ENCODE measurements around the gene ZNF668. TPM values are rescaled to one million over a fixed set of nuclear protein-coding genes. Genes with fewer than 3 reads are reported as not detected.
"Not testable (repeated sequence)": the region's sequence is repeated elsewhere in the genome, so short reads cannot be mapped to it uniquely, and the experiment has no call there.

The ZNF668 gene
- total RNA-seq, 2 donors from 2014 or later: 16.4 to 30.5 TPM

DNA sequence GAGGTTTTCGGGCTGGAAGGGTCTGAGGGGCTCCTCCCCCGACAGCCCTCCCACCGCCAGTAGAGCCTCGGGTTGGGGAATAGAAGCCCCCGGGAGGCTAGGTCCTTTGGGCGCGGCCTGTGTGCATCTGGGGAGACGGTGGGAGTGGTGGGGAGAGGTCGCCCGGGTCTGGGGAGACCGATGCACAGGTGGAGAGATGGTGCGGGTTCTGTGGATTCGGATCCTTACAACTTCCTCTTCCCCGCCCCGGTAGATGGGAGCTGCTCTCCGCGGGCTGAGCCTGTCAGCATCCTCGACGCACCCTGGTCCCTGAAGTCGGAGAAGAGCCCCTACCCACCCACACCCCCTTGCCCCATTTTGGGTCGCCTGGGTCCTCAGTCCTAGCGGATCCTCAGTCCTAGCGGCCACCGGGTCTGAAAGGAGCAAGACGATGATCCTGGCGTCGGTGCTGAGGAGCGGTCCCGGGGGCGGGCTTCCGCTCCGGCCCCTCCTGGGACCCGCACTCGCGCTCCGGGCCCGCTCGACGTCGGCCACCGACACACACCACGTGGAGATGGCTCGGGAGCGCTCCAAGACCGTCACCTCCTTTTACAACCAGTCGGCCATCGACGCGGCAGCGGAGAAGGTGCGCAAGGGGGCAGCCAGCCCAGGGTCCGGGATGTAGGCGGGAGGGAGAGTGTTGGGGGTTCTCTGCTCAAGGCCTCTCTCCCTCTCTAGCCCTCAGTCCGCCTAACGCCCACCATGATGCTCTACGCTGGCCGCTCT is 34.9 kb upstream of the ZNF668 start:
- peak overlapping the region; percentile 28 to 80 for H3K27ac Mint-ChIP-seq
- no peaks in the 10 kb centered on the region for H3K27me3 Mint-ChIP-seq
- H3K4me1 Mint-ChIP-seq (ENCODE audit: low read depth in 2 of 2): peaks cover 17 to 20% of the 10 kb centered on the region in 2 donors
- no peaks in the 10 kb centered on the region for H3K9me3 Mint-ChIP-seq
- peak overlapping the region; percentile 87 for H3K4me3 Mint-ChIP-seq
- no peak for ATAC-seq
- H3K36me3 Mint-ChIP-seq: no peaks in the 10 kb centered on the region
- no peak for DNase-seq (ENCODE audit: low spot score)

DNA sequence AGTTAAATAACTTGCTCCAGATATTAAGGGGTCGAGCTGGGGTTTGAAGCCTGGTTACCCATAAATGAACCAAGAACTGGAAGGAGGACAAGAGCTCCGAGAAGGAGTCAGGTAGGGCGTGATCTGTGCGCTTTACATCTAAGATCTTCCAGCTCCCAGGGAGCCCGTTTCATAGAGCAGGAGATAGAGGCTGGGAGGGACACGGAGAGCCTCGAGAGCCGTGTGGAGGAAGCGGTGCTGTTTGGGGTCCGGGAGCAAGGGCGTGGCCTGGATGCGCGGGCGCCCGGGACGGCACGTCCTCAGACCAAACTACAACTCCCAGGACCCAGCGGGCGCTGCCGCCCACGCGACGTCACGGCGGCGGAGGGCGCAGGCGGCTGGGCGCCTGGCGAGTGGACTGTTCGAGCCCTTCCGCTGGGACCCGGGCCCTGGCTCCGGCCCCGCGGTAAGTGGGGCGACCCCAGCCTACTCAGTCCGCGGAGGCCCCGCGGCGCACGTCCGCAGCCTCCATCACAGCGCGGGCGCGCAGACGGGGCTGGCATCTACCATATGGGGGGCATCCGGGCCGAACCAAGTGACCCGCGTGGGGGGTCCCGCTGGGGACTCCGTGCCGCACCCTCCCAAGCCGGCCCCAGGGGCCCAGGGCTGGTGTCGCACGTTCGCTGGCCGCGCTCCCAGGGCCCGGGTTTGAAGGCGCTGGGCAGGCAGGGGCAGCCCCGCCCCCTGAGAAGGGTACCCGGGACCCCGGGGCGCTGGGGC is 34.2 kb upstream of the ZNF668 start, which contains the start of gene BCKDK:
BCKDK (plus strand) TSS at position 352 of the 759 bp plus-strand sequence. CDS start 838 bp downstream, outside the sequence.
- Mint-ChIP-seq H3K27ac (peak within 1 kb of the TSS; percentile 85 to 96), H3K27me3 (no peaks in the 10 kb centered on the region), H3K4me3 (peak within 1 kb of the TSS; percentile 93), H3K36me3 (no peaks in the 10 kb centered on the region), H3K9me3 (no peaks in the 10 kb centered on the region), H3K4me1 (ENCODE audit: low read depth in 2 of 2) (peaks cover 17 to 20% of the 10 kb centered on the region in 2 donors)
- ATAC-seq (peak; percentile 88 to 91), DNase-seq (ENCODE audit: low spot score) (peak; percentile 86)

DNA sequence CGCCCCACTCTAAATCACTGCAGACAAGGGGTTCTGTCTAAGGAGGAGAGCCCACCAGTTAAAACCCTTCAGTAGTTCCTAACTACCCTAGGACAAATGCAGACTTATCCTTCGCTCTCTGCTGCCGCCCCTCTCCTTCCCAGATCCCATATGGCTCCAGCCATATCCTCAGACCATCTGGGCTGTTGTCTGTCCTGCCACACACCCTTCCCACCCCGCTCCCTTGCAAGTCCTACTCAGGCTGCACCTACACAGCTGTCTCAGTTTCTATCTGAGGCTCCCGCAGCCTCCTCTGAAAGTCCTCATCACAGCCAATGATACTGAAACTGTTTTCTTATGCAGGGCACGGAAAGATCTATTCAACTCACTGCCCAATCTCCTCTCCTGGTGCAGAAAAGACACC is 33.4 kb upstream of the ZNF668 start:
- no peaks in the 10 kb centered on the region for H3K36me3 Mint-ChIP-seq
- peak in 1 of 2 donors; percentile 24 for ATAC-seq
- no peak for DNase-seq (ENCODE audit: low spot score)
- no peaks in the 10 kb centered on the region for H3K9me3 Mint-ChIP-seq
- peak overlapping the region; percentile 93 for H3K4me3 Mint-ChIP-seq
- peaks cover 17 to 20% of the 10 kb centered on the region in 2 donors for H3K4me1 Mint-ChIP-seq (ENCODE audit: low read depth in 2 of 2)
- peak overlapping the region; percentile 85 to 96 for H3K27ac Mint-ChIP-seq
- H3K27me3 Mint-ChIP-seq: no peaks in the 10 kb centered on the region

DNA sequence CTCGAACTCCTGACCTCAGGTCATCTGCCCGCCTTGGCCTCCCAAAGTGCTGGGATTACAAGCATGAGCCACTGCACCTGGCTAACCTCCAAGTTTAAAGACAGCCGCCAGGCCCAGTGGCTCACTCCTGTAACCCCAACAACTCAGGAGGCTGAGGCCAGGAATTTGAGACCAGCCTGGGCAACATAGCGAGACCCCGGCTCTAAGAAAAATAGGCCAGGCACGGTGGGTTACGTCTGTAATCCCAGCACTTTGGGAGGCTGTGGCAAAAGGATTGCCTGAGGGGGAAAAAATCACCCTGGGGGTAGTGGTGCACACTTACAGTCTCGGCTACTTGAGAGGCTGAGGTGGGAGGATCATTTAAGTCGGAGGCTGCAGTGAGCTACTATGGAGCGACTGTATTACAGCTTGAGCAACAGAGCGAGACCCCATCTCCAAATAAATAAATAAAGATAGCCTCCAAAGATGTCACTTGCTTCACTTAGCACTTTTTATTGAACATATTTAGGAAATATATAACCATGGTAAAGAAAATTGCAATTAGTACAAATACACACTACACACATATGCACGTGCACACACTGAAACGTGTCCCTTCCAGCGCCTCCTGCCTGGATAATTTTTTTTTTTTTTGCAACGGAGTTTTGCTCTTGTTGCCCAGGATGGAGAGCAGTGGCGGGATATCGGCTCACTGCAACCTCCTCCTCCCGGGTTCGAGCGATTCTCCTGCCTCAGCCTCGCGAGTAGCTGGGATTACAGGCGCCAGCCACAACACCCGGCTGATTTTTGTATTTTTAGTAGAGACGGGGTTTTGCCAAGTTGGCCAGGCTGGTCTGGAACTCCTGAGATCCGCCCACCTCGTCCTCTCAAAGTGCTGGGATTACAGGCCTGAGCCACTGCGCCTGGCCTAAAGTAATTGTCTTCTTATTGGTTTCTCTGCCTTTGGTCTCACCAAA is 32.7 kb upstream of the ZNF668 start:
- ATAC-seq (no peak), DNase-seq (ENCODE audit: low spot score) (no peak)
- Mint-ChIP-seq H3K27me3 (no peaks in the 10 kb centered on the region), H3K9me3 (no peaks in the 10 kb centered on the region), H3K27ac (peak overlapping the region in 1 of 2 donors; percentile 85), H3K4me1 (ENCODE audit: low read depth in 2 of 2) (peaks cover 17 to 20% of the 10 kb centered on the region in 2 donors), H3K4me3 (no peak overlapping the region), H3K36me3 (no peaks in the 10 kb centered on the region)

DNA sequence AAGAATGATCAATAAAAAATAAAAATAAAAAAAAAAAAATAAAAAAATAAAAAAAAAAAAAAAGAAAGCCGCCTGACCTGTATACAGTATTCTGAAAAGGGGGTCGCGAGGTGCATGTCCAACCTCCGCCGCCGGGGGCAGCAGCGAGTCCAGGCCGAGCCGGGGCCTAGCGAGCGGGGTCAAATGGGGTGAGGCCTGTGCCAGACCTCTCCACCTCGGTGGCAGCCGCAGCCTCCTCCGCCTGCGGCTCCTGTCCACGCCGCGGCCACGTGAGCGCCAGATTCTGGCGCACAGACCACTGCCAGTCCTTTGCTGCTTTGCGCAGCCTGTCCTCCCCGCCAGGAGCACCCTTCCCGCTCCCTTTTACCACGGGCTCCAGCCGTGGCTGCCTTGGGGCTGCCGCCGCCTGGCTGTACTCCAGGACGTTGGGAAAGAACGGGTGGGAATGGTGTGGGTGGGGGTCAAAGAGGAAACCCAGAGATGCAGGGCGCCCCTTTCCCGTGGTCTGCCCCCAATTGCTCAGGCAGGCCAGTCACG is 31.7 kb upstream of the ZNF668 start:
- Mint-ChIP-seq H3K36me3 (no peaks in the 10 kb centered on the region), H3K27me3 (no peaks in the 10 kb centered on the region), H3K4me1 (ENCODE audit: low read depth in 2 of 2) (peaks cover 17 to 20% of the 10 kb centered on the region in 2 donors), H3K9me3 (no peaks in the 10 kb centered on the region), H3K27ac (peak overlapping the region; percentile 41 to 72), H3K4me3 (no peak overlapping the region)
- ATAC-seq: peak; percentile 84 to 88
- peak; percentile 88 for DNase-seq (ENCODE audit: low spot score)

DNA sequence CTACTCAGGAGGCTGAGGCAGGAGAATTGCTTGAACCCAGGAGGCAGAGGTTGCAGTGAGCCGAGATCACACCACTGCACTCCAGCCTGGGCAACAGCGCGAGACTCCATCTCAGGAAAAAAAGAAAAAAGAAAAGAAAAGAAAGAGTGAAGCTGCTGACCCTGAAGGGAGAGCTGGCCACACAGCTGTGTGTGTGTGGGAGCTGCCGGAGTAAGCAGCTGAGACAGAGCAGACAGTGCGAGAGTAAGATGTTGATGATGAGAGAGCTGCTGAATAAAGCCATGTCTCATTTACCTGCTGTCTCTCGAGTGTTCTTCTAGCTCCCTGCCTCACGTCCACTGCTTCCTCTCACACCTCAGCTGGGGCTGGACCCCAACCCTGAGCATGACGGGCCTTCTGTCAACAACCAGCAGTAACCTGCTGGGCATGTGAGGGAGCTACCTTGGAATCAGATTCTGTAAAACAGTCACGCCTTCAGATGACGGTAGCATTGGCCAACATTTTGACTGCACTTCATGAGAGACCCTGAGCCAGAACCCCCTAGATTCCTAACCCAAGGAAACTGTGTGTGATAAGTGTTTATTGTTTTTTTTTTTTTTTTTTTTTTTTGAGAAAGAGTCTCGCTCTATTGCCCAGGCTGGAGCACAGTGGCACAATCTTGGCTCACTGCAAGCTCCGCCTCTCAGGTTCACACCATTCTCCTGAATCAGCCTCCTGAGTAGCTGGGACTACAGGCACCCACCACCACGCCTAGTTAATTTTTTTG is 27.0 kb upstream of the ZNF668 start:
- H3K4me3 Mint-ChIP-seq; H3K36me3 Mint-ChIP-seq; H3K4me1 Mint-ChIP-seq (ENCODE audit: low read depth in 2 of 2); H3K9me3 Mint-ChIP-seq; DNase-seq (ENCODE audit: low spot score); ATAC-seq; H3K27ac Mint-ChIP-seq; H3K27me3 Mint-ChIP-seq: not testable (repeated sequence)

DNA sequence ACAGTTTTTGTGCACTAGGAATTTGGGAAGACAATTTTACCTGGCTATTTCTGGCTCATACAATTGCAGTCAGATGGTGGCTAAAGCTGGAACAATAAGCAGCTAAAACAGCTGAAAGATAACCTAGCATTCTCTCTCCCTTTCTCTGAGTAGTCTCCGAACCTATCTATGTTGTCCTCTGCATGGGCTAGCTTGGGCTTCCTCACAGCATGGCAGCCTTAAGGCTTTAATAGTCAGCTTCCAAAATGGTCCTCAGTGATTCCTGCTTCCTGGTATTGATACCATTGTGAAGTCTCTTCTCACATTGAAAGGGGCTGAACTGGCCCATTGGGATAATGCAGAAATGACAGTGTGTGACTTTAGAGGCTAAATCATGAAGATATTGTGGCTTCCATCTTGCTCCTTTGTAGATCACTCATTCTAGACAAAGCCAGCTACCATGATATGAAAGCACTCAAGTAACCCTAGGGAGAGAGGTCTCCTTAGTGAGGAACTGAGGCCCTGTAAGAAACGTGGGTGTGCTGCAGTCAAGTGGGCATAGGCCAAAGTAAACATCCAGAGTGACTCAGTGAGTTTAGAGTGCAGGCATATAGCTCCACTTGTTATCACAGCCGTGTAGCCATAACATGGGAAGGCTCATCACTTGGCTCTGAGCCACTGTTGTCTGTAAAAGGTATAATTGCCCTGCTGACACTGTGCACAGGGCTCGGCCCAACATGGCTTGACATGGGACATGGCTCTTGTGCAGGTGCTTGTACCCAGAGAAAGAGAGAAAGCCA is 26.0 kb upstream of the ZNF668 start:
- H3K4me1 Mint-ChIP-seq (ENCODE audit: low read depth in 2 of 2): peaks cover 10 to 13% of the 10 kb centered on the region in 2 donors
- H3K36me3 Mint-ChIP-seq: no peaks in the 10 kb centered on the region
- no peaks in the 10 kb centered on the region for H3K27me3 Mint-ChIP-seq
- ATAC-seq (no peak), DNase-seq (ENCODE audit: low spot score) (no peak)
- H3K9me3 Mint-ChIP-seq: no peaks in the 10 kb centered on the region
- no peak overlapping the region for H3K4me3 Mint-ChIP-seq
- no peak overlapping the region for H3K27ac Mint-ChIP-seq

DNA sequence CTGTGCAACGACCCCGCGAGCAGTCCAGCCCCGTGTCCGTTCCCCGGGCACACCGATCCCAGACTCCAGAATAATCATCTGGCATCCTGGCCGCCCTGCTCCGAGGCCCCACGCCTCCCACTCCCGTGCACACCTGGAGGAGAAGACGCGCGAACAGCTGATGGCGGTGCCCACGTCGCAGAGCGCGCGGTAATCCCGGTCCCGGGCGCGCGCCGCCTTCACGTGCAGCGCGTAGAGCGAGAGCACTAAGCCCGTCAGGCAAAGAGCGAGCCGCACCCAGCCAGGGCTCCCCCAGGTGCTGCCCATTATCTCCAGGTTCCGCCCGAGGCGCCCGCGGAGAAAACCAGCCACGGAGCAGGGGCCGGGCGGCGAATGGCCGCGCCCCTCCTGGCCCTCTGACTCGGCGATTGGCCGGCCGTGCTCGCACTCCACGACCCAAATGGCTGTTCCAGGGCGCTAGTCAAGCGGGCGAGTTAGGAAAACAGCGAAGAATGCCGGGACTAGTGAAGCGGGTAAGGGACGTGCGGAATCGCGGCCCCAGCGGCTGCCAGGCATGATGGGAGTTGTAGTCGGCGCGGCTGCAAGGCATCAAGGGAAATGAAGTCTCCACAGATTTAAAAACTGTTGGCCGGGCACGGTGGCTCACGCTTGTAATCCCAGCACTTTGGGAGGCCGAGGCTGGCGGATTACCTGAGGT is 20.5 kb upstream of the ZNF668 start, which contains the start of gene VKORC1:
VKORC1 (minus strand) TSS at position 374 of the 697 bp plus-strand sequence; CDS start at position 306, 68 bp downstream.
- Mint-ChIP-seq H3K4me1 (ENCODE audit: low read depth in 2 of 2) (peaks cover 21 to 24% of the 10 kb centered on the region in 2 donors), H3K36me3 (no peaks in the 10 kb centered on the region), H3K9me3 (no peaks in the 10 kb centered on the region), H3K27me3 (no peaks in the 10 kb centered on the region), H3K27ac (peak within 1 kb of the TSS; percentile 69 to 83), H3K4me3 (peak within 1 kb of the TSS; percentile 88)
- peak; percentile 92 to 95 for ATAC-seq
- peak; percentile 93 for DNase-seq (ENCODE audit: low spot score)

DNA sequence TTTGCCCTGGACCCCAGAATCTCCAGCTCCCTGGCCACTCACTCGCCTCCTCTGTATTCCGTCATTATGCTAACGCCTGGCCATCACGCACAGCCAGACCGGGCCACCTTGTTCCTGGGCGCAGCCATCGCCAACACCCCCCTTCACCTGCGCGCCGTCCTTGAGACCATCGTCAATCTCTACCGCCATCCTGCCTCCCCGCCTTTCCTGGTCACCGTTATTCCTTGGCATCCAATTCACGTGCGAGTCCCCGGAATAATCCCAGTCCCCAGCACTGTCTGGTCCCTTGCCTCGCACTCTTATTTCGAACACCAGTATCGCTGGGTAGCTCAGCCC is 20.0 kb upstream of the ZNF668 start:
- ATAC-seq (no peak), DNase-seq (ENCODE audit: low spot score) (no peak)
- H3K27ac Mint-ChIP-seq: peak overlapping the region; percentile 69 to 83
- H3K4me3 Mint-ChIP-seq: peak overlapping the region; percentile 88
- H3K4me1 Mint-ChIP-seq (ENCODE audit: low read depth in 2 of 2): peaks cover 21 to 24% of the 10 kb centered on the region in 2 donors
- H3K27me3 Mint-ChIP-seq: no peaks in the 10 kb centered on the region
- no peaks in the 10 kb centered on the region for H3K36me3 Mint-ChIP-seq
- H3K9me3 Mint-ChIP-seq: no peaks in the 10 kb centered on the region

DNA sequence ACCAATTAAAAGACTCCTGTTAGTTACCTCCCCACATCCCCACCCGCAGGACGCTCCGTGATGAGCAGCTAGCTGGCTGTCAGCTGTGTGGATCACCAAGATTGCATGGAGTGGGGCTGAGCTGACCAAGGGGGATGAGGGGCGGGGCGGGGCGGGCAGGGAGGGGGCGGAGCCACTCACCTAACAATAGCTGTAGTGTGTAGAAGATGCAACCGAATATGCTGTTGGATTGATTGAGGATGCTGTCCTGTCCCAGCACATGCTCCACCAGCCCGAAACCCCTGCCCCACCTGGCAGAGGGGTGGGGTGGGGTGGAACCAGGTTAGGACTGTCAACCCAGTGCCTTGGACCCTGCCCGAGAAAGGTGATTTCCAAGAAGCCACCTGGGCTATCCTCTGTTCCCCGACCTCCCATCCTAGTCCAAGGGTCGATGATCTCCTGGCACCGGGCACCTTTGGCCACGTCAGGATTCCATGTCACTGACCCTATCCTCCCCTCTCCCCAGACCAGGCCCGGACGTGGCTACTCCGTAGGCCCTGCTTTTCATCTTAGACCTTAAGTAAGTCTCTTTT is 19.2 kb upstream of the ZNF668 start:
- H3K4me3 Mint-ChIP-seq: no peak overlapping the region
- no peak for ATAC-seq
- no peak overlapping the region for H3K27ac Mint-ChIP-seq
- H3K9me3 Mint-ChIP-seq: no peaks in the 10 kb centered on the region
- H3K27me3 Mint-ChIP-seq: no peaks in the 10 kb centered on the region
- no peak for DNase-seq (ENCODE audit: low spot score)
- peaks cover 21 to 24% of the 10 kb centered on the region in 2 donors for H3K4me1 Mint-ChIP-seq (ENCODE audit: low read depth in 2 of 2)
- no peaks in the 10 kb centered on the region for H3K36me3 Mint-ChIP-seq

DNA sequence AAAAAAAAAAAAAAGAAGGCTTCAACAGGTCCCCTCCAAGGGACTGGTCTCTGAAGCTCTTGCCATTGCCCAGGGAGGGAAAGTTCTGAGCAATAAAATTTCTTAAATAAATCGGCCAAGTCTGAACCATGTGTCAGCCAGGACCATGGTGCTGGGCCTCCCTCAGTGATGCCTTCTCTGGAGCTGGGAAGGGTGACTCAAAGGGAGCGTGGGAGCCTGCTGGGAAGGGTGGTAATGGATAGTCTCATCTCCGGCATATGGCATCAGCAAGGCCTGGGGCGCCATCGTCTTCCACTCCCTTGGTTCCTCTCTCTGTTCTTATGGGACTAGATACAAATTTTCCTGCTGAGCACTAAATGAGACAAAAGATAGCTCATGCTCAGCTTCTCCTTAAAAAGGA is 18.3 kb upstream of the ZNF668 start:
- no peak overlapping the region for H3K27ac Mint-ChIP-seq
- DNase-seq (ENCODE audit: low spot score): no peak
- H3K9me3 Mint-ChIP-seq: no peaks in the 10 kb centered on the region
- ATAC-seq: no peak
- H3K4me3 Mint-ChIP-seq: peak overlapping the region; percentile 27
- peaks cover 21 to 24% of the 10 kb centered on the region in 2 donors for H3K4me1 Mint-ChIP-seq (ENCODE audit: low read depth in 2 of 2)
- no peaks in the 10 kb centered on the region for H3K27me3 Mint-ChIP-seq
- H3K36me3 Mint-ChIP-seq: no peaks in the 10 kb centered on the region
